GM12891 (cell line): ENCODE results near the gene HINT2.
A peak's percentile ranks its signal among the peaks of the same experiment; 100 is the strongest.

Source experiments
- POLR2A ChIP-seq: IDR thresholded peaks from 2 replicates; pipeline ENCODE4 v1.6.1; 2011; ENCODE audit warnings: low read depth, low read length, control low read depth
- POLR2AphosphoS5 ChIP-seq: IDR thresholded peaks from 2 replicates; pipeline ENCODE4 v1.6.1; 2011; ENCODE audit warnings: low read depth, low read length, control low read depth
- SPI1 ChIP-seq: IDR thresholded peaks from 2 replicates; pipeline ENCODE4 v1.6.1; 2011; ENCODE audit warnings: low read depth, low read length, control low read depth

GRCh38 chr9:35842795-35843194, 28.0 kb upstream of the HINT2 start:
- no peak for TF ChIP-seq POLR2A
- TF ChIP-seq POLR2AphosphoS5 = no peak
- TF ChIP-seq SPI1 = peak; percentile 77
